Prostate gland (tissue), 2 donors: ENCODE results near the gene FAM20A. TPM values are rescaled to one million over a fixed set of nuclear protein-coding genes. Genes with fewer than 3 reads are reported as not detected.

Source experiments
- DNase-seq: peaks from one replicate; pipeline ENCODE4 v3.0.0-alpha.2; 2019; ENCODE audit warnings: low spot score
- H3K27ac ChIP-seq, 2 donors: fragments of 200-600 bp; sonication (generic); 2 replicates each; pipeline ENCODE4 v1.5.1; 2017 to 2019
- H3K27me3 ChIP-seq: fragments of 200-600 bp; sonication (generic); replicated peaks from 2 replicates; pipeline ENCODE4 v1.5.1; 2019; ENCODE audit not compliant: insufficient read depth
- H3K36me3 ChIP-seq, 2 donors: fragments of 200-600 bp; sonication (generic); 1 replicate in 1 of 2; 2 replicates in 1 of 2; pipeline versions ENCODE4 v1.5.1 to v1.8.1; 2017 to 2019
- H3K4me1 ChIP-seq: fragments of 200-600 bp; sonication (generic); replicated peaks from 2 replicates; pipeline ENCODE4 v1.5.1; 2019
- H3K4me3 ChIP-seq, 2 donors: fragments of 200-600 bp; sonication (generic); 2 replicates each; pipeline ENCODE4 v1.5.1; 2017 to 2019
- H3K9me3 ChIP-seq: fragments of 200-600 bp; sonication (generic); 2 replicates; pipeline ENCODE4 v1.5.1; 2017
- POLR2A ChIP-seq: fragments of 450-650 bp; IDR thresholded peaks from one replicate; pipeline ENCODE4 v1.6.1; 2016; ENCODE audit warnings: antibody characterized with exemption, mild to moderate bottlenecking
- POLR2AphosphoS5 ChIP-seq: sonication (generic); formaldehyde crosslinking; IDR thresholded peaks from one replicate; pipeline ENCODE4 v1.6.1; 2017; ENCODE audit warnings: antibody characterized with exemption
- WGBS: methylation state at CpG from one replicate; pipeline ENCODE4 v1.1.5; 2018; 5-methylcytosine and 5-hydroxymethylcytosine counted together
- intact Hi-C: fragments of 100-400 bp; cut with DNase I; formaldehyde crosslinking; loops from one replicate; pipeline ENCODE4 v1.14.2; 2022
- total RNA-seq, 2 donors: library from RNA; depleted of rRNA; stranded (reverse); fragments of >200 nt; gene quantifications; one replicate each; pipeline ENCODE4 v1.1.0, GENCODE V29; 2016
- TF ChIP-seq, protein P1 (sequence below), 4 experiments: fragments of 200-600 bp in 2 of 4; fragments of 450-650 bp in 2 of 4; sonication (generic) in 2 of 4; IDR thresholded peaks; 1 replicate in 3 of 4; 2 replicates in 1 of 4; pipeline ENCODE4 v1.5.1; 2016 to 2019; ENCODE audit warnings: antibody characterized with exemption in 4 of 4, mild to moderate bottlenecking in 2 of 4, moderate library complexity in 2 of 4

FAM20A gene
- total RNA-seq, 2 donors from 2014 or later: 0.14 to 47.7 TPM

- Histone ChIP-seq H3K27me3 (no peaks in the 10 kb centered on the region), H3K4me3 (no peak overlapping the region), H3K27ac (no peak overlapping the region), H3K4me1 (no peaks in the 10 kb centered on the region), H3K9me3 (no peaks in the 10 kb centered on the region), H3K36me3 (no peaks in the 10 kb centered on the region)
- intact Hi-C loops: no loop called here
- TF ChIP-seq, protein P1, sequence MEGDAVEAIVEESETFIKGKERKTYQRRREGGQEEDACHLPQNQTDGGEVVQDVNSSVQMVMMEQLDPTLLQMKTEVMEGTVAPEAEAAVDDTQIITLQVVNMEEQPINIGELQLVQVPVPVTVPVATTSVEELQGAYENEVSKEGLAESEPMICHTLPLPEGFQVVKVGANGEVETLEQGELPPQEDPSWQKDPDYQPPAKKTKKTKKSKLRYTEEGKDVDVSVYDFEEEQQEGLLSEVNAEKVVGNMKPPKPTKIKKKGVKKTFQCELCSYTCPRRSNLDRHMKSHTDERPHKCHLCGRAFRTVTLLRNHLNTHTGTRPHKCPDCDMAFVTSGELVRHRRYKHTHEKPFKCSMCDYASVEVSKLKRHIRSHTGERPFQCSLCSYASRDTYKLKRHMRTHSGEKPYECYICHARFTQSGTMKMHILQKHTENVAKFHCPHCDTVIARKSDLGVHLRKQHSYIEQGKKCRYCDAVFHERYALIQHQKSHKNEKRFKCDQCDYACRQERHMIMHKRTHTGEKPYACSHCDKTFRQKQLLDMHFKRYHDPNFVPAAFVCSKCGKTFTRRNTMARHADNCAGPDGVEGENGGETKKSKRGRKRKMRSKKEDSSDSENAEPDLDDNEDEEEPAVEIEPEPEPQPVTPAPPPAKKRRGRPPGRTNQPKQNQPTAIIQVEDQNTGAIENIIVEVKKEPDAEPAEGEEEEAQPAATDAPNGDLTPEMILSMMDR (IDR thresholded peaks at IDR 0.05): no peak
- TF ChIP-seq POLR2A: no peak
- TF ChIP-seq POLR2AphosphoS5: no peak
- no peak for DNase-seq
- 28% methylated on average over 4 of the region's 4 CpGs for WGBS
Measured at GRCh38 chr17:68627956-68628575, 26.9 kb upstream of the FAM20A start.

DNA sequence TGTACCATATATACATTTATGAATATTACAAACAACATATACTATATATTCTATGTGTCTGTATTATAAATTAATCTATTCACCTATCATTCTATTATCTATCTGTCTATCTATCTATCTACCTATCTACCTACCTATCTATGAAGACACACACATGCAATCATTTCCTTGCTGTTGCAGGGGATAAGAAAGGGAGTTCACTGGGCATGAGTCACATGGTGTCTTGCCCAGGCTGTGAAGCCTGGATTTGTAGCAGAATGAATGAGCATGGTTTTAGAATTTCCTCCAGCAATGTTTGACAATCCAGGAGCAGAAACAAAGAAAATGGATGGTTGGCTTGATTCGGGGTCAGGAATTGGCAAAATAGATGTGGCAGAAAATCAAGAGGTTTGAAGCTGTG, 23.2 kb upstream of the FAM20A start:
- intact Hi-C loops: no loop called here

DNA sequence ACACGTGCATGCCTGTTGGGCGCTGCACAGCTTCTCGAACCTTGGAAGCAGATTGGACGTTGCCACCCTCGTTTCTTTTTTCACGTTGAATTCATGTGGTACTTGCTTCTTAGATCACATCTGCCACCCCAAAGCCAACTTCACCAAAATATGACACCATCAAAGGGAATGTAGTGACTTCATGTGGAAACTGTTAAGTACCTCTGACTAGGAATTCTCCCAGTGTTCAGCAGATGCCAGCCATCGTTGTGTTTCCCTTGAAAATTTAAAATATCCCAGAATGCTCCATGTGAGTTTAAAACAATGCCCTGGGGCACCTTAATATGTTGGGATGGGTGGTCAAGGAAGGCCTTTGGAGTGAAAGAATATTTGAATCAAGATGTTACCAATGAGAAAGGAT, 22.6 kb upstream of the FAM20A start:
- Histone ChIP-seq H3K9me3 (no peaks in the 10 kb centered on the region), H3K27ac (no peak overlapping the region), H3K36me3 (no peaks in the 10 kb centered on the region), H3K4me1 (no peaks in the 10 kb centered on the region), H3K27me3 (no peaks in the 10 kb centered on the region), H3K4me3 (no peak overlapping the region)
- TF ChIP-seq, protein P1 (IDR thresholded peaks at IDR 0.05): no peak
- TF ChIP-seq POLR2AphosphoS5 (no peak), POLR2A (no peak)
- intact Hi-C loops: no loop called here
- 78% methylated on average over 7 of the region's 7 CpGs for WGBS
- DNase-seq: no peak

More for the DNA sequence above, 23.2 kb upstream of the FAM20A start:
- Histone ChIP-seq H3K4me1 (no peaks in the 10 kb centered on the region), H3K27me3 (no peaks in the 10 kb centered on the region), H3K4me3 (no peak overlapping the region), H3K9me3 (no peaks in the 10 kb centered on the region), H3K36me3 (no peaks in the 10 kb centered on the region), H3K27ac (no peak overlapping the region)
- 67% methylated on average over 1 of the region's 1 CpG for WGBS
- DNase-seq: no peak
- TF ChIP-seq POLR2A (no peak), POLR2AphosphoS5 (no peak)
- TF ChIP-seq, protein P1 (IDR thresholded peaks at IDR 0.05): no peak

GRCh38 chr17:68622423-68622822, 21.3 kb upstream of the FAM20A start:
- TF ChIP-seq POLR2A (no peak), POLR2AphosphoS5 (no peak)
- TF ChIP-seq, protein P1 (IDR thresholded peaks at IDR 0.05): no peak
- Histone ChIP-seq H3K9me3 (no peaks in the 10 kb centered on the region), H3K4me3 (no peak overlapping the region), H3K27me3 (no peaks in the 10 kb centered on the region), H3K27ac (no peak overlapping the region), H3K36me3 (no peaks in the 10 kb centered on the region), H3K4me1 (no peaks in the 10 kb centered on the region)
- intact Hi-C loops: no loop called here
- no peak for DNase-seq

DNA sequence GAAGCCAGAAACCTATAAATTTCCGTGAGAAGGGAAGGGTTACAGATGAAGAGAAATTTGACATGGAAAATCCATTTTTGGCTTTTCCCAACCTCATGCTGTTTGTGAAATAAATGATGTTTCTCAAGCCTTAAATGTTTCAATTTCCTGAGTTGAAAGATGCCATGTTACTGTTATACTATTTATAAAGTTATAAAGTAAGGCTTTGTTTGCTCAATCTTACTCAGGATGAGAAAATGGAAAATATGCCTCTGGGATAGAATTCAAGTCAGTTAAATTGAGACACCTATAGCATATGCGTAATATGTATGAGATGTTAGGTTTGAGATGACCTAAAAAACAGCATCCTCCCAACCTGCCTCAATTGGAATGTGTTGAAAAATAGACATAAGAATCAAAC, 19.9 kb upstream of the FAM20A start:
- Histone ChIP-seq H3K4me1 (no peaks in the 10 kb centered on the region), H3K27me3 (no peaks in the 10 kb centered on the region), H3K4me3 (no peak overlapping the region), H3K27ac (no peak overlapping the region), H3K9me3 (no peaks in the 10 kb centered on the region), H3K36me3 (no peaks in the 10 kb centered on the region)
- TF ChIP-seq POLR2AphosphoS5: no peak
- TF ChIP-seq POLR2A: no peak
- TF ChIP-seq, protein P1 (IDR thresholded peaks at IDR 0.05): no peak
- intact Hi-C loops: no loop called here
- no peak for DNase-seq
- WGBS: 56% methylated on average over 2 of the region's 2 CpGs
